ENCODE measurements around the gene CA10. TPM values are rescaled to one million over a fixed set of nuclear protein-coding genes. Genes with fewer than 3 reads are reported as not detected.

CA10 gene
- total RNA-seq, 1 donor from 2014 or later, result 2.0 TPM

GRCh38 chr17:51718983-51719382, 439.5 kb downstream of the CA10 start:
- H3K4me3 ChIP-seq, result no peak overlapping the region
- intact Hi-C loops (cut with DNase I), result no loop called here
- H3K27me3 ChIP-seq, result no peaks in the 10 kb centered on the region
- TF ChIP-seq POLR2A (IDR thresholded peaks at IDR 0.05) (no peak), POLR2AphosphoS5 (IDR thresholded peaks at IDR 0.05; ENCODE audit: insufficient read depth in 1 of 2, low read depth in 1 of 2) (no peak), CTCF (IDR thresholded peaks at IDR 0.05) (no peak)
- no peaks in the 10 kb centered on the region for H3K36me3 ChIP-seq
- H3K9me3 ChIP-seq, result no peaks in the 10 kb centered on the region
- no peak for DNase-seq (ENCODE audit: extremely low spot score in 2 of 2)
- no peaks in the 10 kb centered on the region for H3K4me1 ChIP-seq
- no peak overlapping the region for H3K27ac ChIP-seq

GRCh38 chr17:51711581-51711980, 446.9 kb downstream of the CA10 start:
- DNase-seq (ENCODE audit: extremely low spot score in 2 of 2), result no peak
- TF ChIP-seq POLR2AphosphoS5 (IDR thresholded peaks at IDR 0.05; ENCODE audit: insufficient read depth in 1 of 2, low read depth in 1 of 2) (no peak), POLR2A (IDR thresholded peaks at IDR 0.05) (no peak)
- Histone ChIP-seq H3K4me1 (no peaks in the 10 kb centered on the region), H3K27me3 (no peaks in the 10 kb centered on the region), H3K36me3 (no peaks in the 10 kb centered on the region), H3K4me3 (no peak overlapping the region), H3K27ac (no peak overlapping the region), H3K9me3 (no peaks in the 10 kb centered on the region)
- intact Hi-C loops (cut with DNase I), result no loop called here

GRCh38 chr17:51710634-51710979, 447.9 kb downstream of the CA10 start:
- no peak for TF ChIP-seq POLR2AphosphoS5 (IDR thresholded peaks at IDR 0.05; ENCODE audit: insufficient read depth in 1 of 2, low read depth in 1 of 2)
- TF ChIP-seq CTCF (IDR thresholded peaks at IDR 0.05), result no peak
- no peak for TF ChIP-seq POLR2A (IDR thresholded peaks at IDR 0.05)
- Histone ChIP-seq H3K27ac (no peak overlapping the region), H3K9me3 (no peaks in the 10 kb centered on the region), H3K4me1 (no peaks in the 10 kb centered on the region), H3K4me3 (no peak overlapping the region), H3K36me3 (no peaks in the 10 kb centered on the region), H3K27me3 (no peaks in the 10 kb centered on the region)
- DNase-seq (ENCODE audit: extremely low spot score in 2 of 2), result no peak
- intact Hi-C loops (cut with DNase I), result no loop called here

GRCh38 chr17:51709694-51710633, 448.6 kb downstream of the CA10 start:
- no peak for TF ChIP-seq POLR2A (IDR thresholded peaks at IDR 0.05)
- TF ChIP-seq POLR2AphosphoS5 (IDR thresholded peaks at IDR 0.05; ENCODE audit: insufficient read depth in 1 of 2, low read depth in 1 of 2), result peak in 1 of 2 donors; percentile 7
- Histone ChIP-seq H3K4me1 (no peaks in the 10 kb centered on the region), H3K9me3 (no peaks in the 10 kb centered on the region), H3K4me3 (no peak overlapping the region), H3K36me3 (no peaks in the 10 kb centered on the region), H3K27me3 (no peaks in the 10 kb centered on the region), H3K27ac (no peak overlapping the region)
- intact Hi-C loops (cut with DNase I), result no loop called here
- no peak for DNase-seq (ENCODE audit: extremely low spot score in 2 of 2)

- Histone ChIP-seq H3K36me3 (no peaks in the 10 kb centered on the region), H3K27ac (no peak overlapping the region), H3K4me3 (no peak overlapping the region), H3K27me3 (no peaks in the 10 kb centered on the region), H3K9me3 (no peaks in the 10 kb centered on the region), H3K4me1 (no peaks in the 10 kb centered on the region)
- no peak for DNase-seq (ENCODE audit: extremely low spot score in 2 of 2)
- no peak for TF ChIP-seq POLR2A (IDR thresholded peaks at IDR 0.05)
- no peak for TF ChIP-seq POLR2AphosphoS5 (IDR thresholded peaks at IDR 0.05; ENCODE audit: insufficient read depth in 1 of 2, low read depth in 1 of 2)
- no peak for TF ChIP-seq CTCF (IDR thresholded peaks at IDR 0.05)
- intact Hi-C loops (cut with DNase I), result no loop called here
These were observed 451.3 kb downstream of the CA10 start for GRCh38 chr17:51707216-51707615.

GRCh38 chr17:51706093-51706492, 452.4 kb downstream of the CA10 start:
- H3K4me3 ChIP-seq, result no peak overlapping the region
- DNase-seq (ENCODE audit: extremely low spot score in 2 of 2), result no peak
- H3K36me3 ChIP-seq, result no peaks in the 10 kb centered on the region
- no peaks in the 10 kb centered on the region for H3K4me1 ChIP-seq
- H3K27ac ChIP-seq, result no peak overlapping the region
- intact Hi-C loops (cut with DNase I), result no loop called here
- H3K9me3 ChIP-seq, result no peaks in the 10 kb centered on the region
- TF ChIP-seq POLR2A (IDR thresholded peaks at IDR 0.05) (no peak), POLR2AphosphoS5 (IDR thresholded peaks at IDR 0.05; ENCODE audit: insufficient read depth in 1 of 2, low read depth in 1 of 2) (no peak), CTCF (IDR thresholded peaks at IDR 0.05) (no peak)
- no peaks in the 10 kb centered on the region for H3K27me3 ChIP-seq

Measured in vagina (tissue), 2 donors.